GM19043 (cell line): ENCODE data around the gene PTPRN2.
"Not testable (repeated sequence)": the region's sequence is repeated elsewhere in the genome, so short reads cannot be mapped to it uniquely, and the experiment has no call there.

Experiments used
- ATAC-seq: cut with Tn5 transposase; IDR thresholded peaks from one replicate; pipeline ENCODE4 v1.9.1; 2021; ENCODE audit warnings: low read depth; ENCODE audit not compliant: unreplicated experiment

PTPRN2 gene

DNA sequence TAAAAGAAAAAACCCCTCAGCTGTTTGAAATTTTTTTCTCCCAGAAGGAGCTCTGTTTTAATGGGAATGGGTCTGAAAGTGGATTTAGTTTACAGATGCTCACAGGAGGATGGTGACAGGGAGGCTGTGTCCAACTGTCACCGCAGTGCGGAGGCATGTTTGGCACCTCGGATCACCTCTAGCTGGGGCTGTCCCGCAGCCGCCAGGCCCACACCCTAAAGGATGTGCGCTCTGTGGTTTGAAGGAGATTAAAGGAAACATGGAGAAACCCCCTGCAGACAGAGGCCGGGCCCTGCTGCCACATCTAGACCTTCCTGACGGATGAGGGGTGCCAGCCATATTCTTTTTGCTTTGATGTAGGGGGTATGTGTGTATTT is 1090.3 kb downstream of the PTPRN2 start:
- ATAC-seq: no peak

DNA sequence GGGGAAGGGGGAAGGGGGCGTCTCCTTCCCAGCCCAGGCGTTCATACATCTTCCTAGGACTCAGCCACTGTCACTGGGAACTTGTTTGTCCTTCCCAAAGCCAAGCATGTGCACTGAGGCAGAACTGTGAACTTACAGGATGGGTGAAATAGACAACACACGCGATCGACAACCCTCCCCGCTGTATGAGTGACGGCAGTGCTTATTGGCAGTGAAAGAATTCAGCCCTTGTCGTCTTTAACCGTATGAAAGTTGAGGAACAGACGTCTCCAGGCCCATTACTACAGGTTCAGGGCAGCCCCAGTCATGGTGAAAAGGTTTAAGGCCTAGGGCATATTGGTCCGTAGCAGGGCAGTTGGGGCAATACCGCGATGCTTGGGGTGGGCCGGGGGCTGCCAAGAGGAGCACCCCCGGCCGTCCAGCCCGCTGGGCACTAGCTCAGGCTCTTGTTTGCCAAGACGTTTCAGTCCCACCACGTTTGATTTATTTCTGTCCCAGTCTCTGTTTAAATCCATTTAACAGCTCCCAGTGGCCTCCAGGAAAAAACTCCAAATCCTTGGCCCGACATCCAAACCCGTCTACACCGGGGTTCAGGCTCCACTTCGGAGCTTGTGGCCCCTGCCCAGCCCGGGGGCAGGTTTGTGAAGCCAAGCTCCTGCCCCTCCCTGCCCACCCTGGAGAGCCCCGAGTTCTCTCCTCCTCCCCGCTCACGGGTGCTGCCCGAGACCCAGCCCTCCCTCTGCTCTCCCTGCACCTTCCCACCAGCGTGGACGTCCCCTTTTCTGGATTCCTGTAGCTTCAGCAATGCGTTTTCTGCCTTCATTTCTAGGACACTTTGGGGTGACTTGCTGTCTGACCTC is 1091.0 kb downstream of the PTPRN2 start:
- ATAC-seq: no peak

DNA sequence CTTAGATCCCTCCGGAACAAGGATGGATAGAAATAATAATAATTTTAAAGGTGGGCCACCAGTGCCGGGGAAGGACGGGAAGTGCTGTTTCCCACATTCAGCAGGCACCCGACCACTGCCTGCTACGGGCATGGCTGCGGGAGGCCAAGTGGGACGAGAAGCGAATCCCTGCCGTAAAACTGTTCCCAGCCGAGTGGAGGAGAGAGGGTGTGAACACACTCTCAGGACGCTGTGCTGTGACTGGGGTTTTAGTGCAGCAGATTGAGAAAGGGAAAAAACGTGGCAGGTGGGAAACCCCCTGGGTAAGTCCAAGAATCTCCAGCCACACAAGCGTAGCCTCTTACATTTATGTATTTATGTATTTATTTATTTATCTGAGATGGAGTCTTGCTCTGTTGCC is 1092.0 kb downstream of the PTPRN2 start:
- ATAC-seq: no peak

DNA sequence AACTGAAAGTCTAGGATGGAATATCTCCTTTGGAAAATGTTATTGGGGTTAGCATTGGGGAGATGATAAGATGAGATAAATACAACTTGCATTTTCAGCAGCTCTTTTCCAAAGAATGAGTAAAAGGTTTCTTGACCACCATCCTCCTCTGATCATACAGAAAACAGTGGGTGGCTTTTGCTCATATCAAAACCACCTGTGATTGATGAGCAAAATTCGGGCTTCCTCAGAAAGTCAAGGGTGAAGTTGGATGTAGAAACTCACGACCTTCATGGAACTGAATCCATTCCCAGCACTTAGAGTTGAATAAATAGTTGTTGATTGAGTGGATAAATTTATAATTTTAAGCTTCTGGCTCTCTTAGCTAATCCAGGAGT is 1092.5 kb downstream of the PTPRN2 start:
- ATAC-seq: no peak

DNA sequence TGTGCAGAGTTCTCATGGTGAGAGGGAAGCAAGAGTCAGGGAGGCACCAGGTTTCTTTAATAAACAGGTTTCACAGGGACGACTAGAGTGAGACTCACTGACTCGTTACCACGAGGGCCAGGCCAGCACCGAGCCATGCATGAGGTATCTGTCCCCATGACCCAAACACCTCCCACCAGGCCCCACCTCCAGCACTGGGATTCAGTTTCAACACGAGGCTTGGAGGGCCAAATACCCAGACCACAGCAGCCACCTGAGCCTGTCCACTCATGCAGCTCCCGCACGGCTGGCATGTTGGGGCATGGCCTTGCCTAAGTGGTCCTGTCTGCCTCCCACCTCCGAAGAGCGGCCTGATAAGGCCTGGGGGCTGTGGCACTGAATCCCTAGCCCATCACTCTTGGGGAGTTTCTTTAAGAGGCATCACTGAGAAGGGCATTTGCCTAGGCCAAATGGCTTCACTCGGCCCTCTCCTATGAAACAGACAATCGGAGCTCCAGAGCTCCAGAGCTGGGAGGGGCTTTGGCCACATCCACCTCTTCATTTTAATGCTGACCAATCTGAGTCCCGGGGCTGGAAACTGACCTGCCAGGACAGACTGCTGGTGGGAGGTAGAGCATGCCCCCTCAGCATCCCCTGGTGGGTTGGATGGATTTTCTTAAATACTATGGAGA is 1093.0 kb downstream of the PTPRN2 start:
- ATAC-seq: no peak

DNA sequence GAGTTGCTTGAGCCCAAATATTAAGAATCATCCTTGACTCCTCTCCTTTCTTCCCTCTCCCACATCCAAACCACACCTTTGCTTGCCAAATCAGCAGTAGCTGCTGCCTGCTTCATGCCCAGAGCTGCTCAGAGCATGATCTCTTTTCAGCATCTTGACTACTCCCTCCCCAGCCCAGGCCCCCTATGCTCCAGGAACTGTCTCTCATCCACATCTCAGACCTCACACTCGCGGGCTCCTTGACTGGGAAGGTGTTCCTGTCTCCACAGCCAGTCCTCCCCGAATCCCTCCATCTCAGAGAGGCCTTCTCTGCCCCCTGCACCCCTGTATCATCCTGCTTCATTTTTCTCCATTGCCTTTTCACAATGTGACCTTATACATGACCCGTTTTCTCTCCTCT is 1093.8 kb downstream of the PTPRN2 start:
- no peak for ATAC-seq

DNA sequence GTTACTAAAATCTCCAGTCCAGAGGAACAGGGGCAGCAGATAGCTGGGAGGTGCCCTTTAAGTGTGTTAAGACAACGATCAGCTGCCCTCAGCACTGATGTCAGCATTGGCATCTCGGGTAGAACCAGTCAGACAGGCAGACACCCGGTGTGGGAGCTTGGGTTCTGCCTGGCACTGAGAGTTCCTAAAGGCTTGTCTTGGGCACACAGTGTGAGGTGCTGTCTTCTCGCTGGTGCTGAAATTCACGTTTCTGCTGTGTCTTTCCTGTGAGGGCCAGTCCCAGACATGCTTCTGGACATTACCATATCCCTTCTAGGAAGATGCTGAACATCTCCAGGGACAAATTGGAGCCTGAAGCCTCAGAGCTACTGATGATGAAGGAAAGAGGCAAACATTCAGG is 1094.6 kb downstream of the PTPRN2 start:
- no peak for ATAC-seq

DNA sequence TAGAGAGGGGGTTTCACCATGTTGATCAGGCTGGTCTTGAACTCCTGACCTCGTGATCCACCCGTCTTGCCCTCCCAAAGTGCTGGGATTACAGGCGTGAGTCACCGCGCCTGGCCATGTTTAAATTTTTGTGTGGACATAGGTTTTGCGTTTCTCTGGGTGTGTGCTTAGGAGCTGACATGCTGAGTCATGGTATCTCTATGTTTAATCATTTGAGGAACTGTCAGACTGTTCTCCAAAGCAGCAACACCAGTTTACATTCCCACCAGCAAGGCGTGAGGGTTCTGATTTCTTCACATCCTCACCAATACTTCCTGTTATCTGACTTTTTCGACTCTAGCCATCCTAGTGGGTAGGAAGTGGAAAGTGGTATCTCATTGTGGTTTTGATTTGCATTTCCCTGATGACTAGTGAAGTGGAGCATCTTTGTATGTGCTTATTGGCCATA is 1097.1 kb downstream of the PTPRN2 start:
- ATAC-seq: no peak

DNA sequence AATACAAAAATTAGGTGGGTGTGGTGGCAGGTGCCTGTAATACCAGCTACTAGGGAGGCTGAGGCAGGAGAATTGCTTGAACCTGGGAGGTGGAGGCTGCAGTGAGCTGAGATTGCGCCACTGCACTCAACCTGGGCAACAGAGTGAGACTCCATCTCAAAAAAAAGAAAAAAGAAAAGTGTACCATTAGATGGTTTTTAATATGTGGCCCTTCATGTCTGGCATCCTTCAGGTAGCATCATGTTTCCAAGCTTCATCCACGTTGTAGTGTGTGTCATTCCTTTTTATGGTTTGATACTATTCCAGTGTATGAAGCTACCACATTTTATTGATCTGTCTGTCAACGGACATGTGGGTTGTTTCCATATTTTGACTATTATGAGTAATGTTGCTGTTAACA is 1097.8 kb downstream of the PTPRN2 start:
- ATAC-seq: not testable (repeated sequence)
